H1 (cell line): Measurements from ENCODE around the gene TMEM135.

Source experiments
- CEBPB ChIP-seq: IDR thresholded peaks from 2 replicates; pipeline ENCODE4 v1.6.1; 2012; ENCODE audit warnings: low read depth, low read length
- CHD2 ChIP-seq: IDR thresholded peaks from 2 replicates; pipeline ENCODE4 v1.6.1; 2012; ENCODE audit warnings: low read length, improper control_type of control experiment
- CREB1 ChIP-seq: IDR thresholded peaks from 2 replicates; pipeline ENCODE4 v1.6.1; 2012; ENCODE audit warnings: inconsistent platforms
- EZH2 ChIP-seq: fragments of 200-600 bp; sonication (generic); IDR thresholded peaks from 2 replicates; pipeline ENCODE4 v1.7.1; 2012; ENCODE audit warnings: low read depth, mild to moderate bottlenecking, moderate library complexity, low read length, inconsistent platforms; ENCODE audit not compliant: severe bottlenecking
- FOSL1 ChIP-seq: IDR thresholded peaks from 2 replicates; pipeline ENCODE4 v1.6.1; 2011; ENCODE audit warnings: mild to moderate bottlenecking, low read depth, low read length, moderate library complexity; ENCODE audit not compliant: insufficient read depth
- NRF1 ChIP-seq: IDR thresholded peaks from 2 replicates; pipeline ENCODE4 v1.6.1; 2011; ENCODE audit warnings: mild to moderate bottlenecking, low read depth, low read length, improper control_type of control experiment
- POLR2A ChIP-seq, 2 experiments: IDR thresholded peaks; 1 replicate in 1 of 2; 2 replicates in 1 of 2; pipeline ENCODE4 v1.6.1; 2011; ENCODE audit warnings: low read depth in 2 of 2, low read length in 2 of 2, mild to moderate bottlenecking in 2 of 2; ENCODE audit errors: control extremely low read depth in 1 of 2
- RAD21 ChIP-seq, 2 experiments: IDR thresholded peaks in 1 of 2; conservative IDR thresholded peaks in 1 of 2; 2 replicates each; pipeline ENCODE4 v1.6.1; 2011; ENCODE audit warnings: low read depth in 2 of 2, low read length in 2 of 2, improper control_type of control experiment in 1 of 2, inconsistent platforms in 1 of 2, mild to moderate bottlenecking in 1 of 2, moderate library complexity in 1 of 2
- SUZ12 ChIP-seq: fragments of 200-600 bp; sonication (generic); IDR thresholded peaks from 2 replicates; pipeline ENCODE4 v1.6.1; 2012; ENCODE audit warnings: mild to moderate bottlenecking, inconsistent platforms, low read length, moderate library complexity, mixed read lengths
- TCF12 ChIP-seq: IDR thresholded peaks from 2 replicates; pipeline ENCODE4 v1.6.1; 2011; ENCODE audit warnings: low read depth, mild to moderate bottlenecking, low read length
- TEAD4 ChIP-seq: IDR thresholded peaks from 2 replicates; pipeline ENCODE4 v1.6.1; 2012; ENCODE audit warnings: low read depth, low read length, inconsistent platforms, mixed read lengths
- ZNF274 ChIP-seq: IDR thresholded peaks from 2 replicates; pipeline ENCODE4 v1.7.0; 2012; ENCODE audit warnings: low read length, borderline replicate concordance; ENCODE audit errors: extremely low read depth
- TF ChIP-seq, protein P1 (sequence below), 3 experiments: IDR thresholded peaks; 1 replicate in 2 of 3; 2 replicates in 1 of 3; pipeline versions ENCODE4 v1.5.1 to v1.6.1; 2011; ENCODE audit warnings: low read length in 3 of 3, mild to moderate bottlenecking in 3 of 3, inconsistent platforms in 2 of 3, low read depth in 1 of 3, moderate library complexity in 1 of 3; ENCODE audit not compliant: insufficient read depth in 1 of 3; ENCODE audit errors: control extremely low read depth in 1 of 3
- TF ChIP-seq, protein P2 (sequence below): IDR thresholded peaks from 2 replicates; pipeline ENCODE4 v1.6.1; 2011; ENCODE audit warnings: low read length, improper control_type of control experiment

DNA sequence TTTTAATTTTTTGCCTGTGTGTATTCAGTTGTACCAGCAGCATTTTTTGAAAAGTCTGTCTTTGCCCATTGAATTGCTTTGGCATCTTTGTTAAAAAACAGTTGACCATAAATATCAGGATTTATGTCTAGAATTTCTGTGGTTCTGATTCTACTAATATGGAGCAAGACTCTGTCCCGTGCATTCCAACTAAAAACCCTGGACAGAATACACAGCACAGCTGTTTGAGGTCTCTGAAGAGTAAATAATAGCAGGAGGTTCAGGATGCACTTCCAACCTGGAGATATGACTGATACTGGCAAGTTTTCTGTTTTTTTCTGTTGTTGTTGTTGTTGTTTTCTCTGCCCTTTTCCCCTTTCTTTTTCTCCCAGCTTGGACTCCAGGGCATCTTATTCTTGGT is 141.9 kb downstream of the TMEM135 start:
- no peak for TF ChIP-seq TEAD4
- TF ChIP-seq POLR2A (IDR thresholded peaks at IDR 0.05; ENCODE audit: control extremely low read depth in 1 of 2, low read depth in 2 of 2, low read length in 2 of 2): no peak
- TF ChIP-seq CEBPB: no peak
- TF ChIP-seq SUZ12: no peak
- TF ChIP-seq EZH2: no peak
- TF ChIP-seq, protein P1, sequence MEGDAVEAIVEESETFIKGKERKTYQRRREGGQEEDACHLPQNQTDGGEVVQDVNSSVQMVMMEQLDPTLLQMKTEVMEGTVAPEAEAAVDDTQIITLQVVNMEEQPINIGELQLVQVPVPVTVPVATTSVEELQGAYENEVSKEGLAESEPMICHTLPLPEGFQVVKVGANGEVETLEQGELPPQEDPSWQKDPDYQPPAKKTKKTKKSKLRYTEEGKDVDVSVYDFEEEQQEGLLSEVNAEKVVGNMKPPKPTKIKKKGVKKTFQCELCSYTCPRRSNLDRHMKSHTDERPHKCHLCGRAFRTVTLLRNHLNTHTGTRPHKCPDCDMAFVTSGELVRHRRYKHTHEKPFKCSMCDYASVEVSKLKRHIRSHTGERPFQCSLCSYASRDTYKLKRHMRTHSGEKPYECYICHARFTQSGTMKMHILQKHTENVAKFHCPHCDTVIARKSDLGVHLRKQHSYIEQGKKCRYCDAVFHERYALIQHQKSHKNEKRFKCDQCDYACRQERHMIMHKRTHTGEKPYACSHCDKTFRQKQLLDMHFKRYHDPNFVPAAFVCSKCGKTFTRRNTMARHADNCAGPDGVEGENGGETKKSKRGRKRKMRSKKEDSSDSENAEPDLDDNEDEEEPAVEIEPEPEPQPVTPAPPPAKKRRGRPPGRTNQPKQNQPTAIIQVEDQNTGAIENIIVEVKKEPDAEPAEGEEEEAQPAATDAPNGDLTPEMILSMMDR (IDR thresholded peaks at IDR 0.05; ENCODE audit: control extremely low read depth in 1 of 3, insufficient read depth in 1 of 3, low read depth in 1 of 3, low read length in 3 of 3): no peak
- no peak for TF ChIP-seq NRF1
- TF ChIP-seq CREB1: no peak
- no peak for TF ChIP-seq ZNF274
- no peak for TF ChIP-seq RAD21 (IDR thresholded peaks at IDR 0.05 in 1 of 2, conservative IDR thresholded peaks at IDR 0.05 in 1 of 2; ENCODE audit: low read depth in 2 of 2, low read length in 2 of 2)
- no peak for TF ChIP-seq TCF12
- TF ChIP-seq, protein P2, sequence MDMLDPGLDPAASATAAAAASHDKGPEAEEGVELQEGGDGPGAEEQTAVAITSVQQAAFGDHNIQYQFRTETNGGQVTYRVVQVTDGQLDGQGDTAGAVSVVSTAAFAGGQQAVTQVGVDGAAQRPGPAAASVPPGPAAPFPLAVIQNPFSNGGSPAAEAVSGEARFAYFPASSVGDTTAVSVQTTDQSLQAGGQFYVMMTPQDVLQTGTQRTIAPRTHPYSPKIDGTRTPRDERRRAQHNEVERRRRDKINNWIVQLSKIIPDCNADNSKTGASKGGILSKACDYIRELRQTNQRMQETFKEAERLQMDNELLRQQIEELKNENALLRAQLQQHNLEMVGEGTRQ: no peak
- no peak for TF ChIP-seq CHD2
- TF ChIP-seq FOSL1: no peak
